GM21390 (cell line): ENCODE data around the gene VARS2.
"Not testable (repeated sequence)": the region's sequence is repeated elsewhere in the genome, so short reads cannot be mapped to it uniquely, and the experiment has no call there.

Experiments
- ATAC-seq: cut with Tn5 transposase; IDR thresholded peaks from one replicate; pipeline ENCODE4 v1.9.1; 2021; ENCODE audit not compliant: unreplicated experiment

VARS2 gene

DNA sequence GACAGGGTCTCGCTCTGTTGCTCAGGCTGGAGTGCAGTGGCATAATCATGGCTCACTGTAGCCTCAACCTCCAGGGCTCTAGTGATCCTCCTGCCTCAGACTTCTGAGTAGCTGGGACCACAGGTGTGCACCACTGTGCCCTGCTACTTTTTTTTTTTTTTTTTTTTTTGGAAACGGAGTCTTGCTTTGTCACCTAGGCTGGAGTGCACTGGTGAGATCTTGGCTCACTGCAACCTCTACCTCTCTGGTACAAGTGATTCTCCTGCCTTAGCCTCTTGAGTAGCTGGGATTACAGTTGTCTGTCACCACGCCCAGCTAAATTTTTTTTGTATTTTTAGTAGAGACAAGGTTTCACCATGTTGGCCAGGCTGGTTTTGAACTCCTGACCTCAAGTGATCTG lies 13.0 kb downstream of the VARS2 start:
- not testable (repeated sequence) for ATAC-seq

DNA sequence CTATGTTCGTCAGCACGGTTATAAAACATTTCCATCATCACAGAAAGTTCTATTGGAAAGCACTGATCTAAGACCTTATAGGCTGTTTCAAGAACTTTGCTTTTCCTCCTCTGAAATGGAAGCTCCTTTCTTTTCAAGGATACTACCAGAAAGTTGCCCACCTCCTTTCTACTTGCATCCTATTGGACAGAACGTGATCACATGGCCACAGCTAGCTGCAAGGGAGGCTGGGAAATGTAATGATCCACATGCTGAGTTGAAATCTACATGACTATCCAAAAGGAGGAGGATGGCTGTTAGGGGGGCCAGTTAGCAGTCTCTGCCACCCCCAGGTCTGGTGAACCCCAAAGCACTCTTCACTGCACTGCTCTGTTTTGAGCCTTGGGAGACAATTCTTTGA lies 14.6 kb downstream of the VARS2 start:
- ATAC-seq = no peak

DNA sequence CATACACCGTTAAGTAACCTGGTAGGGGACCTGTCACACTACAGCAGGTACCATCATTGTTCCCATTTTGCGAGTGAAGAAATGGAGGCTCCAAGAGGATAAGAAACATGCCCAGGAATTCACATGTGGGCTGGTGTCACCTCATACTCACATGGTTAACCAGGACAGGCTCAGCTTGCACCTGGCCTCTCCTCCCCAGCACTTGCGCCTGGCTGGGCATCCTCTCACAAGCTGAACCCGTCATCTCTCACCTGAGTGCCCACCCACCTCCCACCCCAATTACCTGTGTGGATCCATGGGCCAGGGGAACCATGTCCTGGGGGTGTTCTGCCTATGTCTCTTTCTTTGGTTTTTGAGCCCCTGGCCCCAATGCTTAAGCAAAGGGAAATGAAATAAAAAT lies 16.5 kb downstream of the VARS2 start:
- no peak for ATAC-seq

DNA sequence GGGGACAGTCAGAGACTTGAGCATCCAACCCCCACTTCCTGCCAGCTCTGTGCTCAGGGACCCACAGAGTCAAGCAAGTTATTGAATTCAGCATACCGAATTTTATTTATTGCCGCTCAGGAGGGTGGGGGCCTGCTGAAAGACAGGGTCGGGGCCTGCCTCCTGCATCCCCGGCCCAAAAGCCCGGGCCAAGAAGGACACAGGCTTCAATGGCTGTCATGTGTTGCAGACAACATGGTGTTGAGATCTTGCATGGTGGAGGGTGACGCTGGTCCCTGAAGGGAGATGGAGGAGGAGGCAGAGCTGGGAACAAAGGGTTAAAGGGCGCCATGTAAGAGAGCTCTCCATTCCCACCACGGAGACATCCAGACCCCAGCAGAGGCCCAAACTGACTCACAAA lies 17.2 kb downstream of the VARS2 start:
- no peak for ATAC-seq

DNA sequence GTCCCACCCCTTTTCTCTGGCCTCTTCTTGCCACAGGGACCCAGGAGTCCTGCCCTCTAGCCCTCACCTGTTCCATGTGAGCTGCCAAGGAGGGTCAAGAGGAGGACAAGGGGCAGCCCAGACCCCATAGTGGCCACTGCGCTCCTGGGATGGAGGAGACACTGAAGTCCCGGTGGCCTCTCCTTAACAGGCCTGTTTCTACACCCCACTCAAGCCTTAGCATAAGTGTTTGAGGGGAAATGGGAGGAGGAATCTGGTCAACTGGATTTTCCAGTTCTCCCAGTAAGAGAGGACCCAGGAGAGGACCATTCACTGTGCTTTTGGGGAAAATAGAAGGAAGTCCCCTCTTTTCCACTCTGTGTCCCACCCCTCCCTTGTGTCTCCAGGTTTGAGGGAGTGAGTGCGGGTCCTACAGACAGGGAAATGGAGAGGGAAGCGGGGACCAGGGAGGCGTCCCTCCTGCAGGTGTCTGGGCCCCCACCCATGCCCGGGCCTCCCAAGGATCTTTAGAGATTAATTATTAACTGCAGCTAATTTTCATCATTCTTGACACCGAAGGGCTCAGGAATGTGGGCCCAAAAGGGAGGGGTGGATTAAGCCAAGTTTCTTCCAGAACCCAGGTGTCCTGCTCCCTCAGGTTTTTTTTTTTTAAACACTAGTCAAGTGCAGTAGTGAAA lies 18.1 kb downstream of the VARS2 start, which contains the start of gene SFTA2:
SFTA2 (minus strand) TSS at position 202 of the 677 bp plus-strand sequence; CDS start at position 128, 74 bp downstream.
- no peak for ATAC-seq

DNA sequence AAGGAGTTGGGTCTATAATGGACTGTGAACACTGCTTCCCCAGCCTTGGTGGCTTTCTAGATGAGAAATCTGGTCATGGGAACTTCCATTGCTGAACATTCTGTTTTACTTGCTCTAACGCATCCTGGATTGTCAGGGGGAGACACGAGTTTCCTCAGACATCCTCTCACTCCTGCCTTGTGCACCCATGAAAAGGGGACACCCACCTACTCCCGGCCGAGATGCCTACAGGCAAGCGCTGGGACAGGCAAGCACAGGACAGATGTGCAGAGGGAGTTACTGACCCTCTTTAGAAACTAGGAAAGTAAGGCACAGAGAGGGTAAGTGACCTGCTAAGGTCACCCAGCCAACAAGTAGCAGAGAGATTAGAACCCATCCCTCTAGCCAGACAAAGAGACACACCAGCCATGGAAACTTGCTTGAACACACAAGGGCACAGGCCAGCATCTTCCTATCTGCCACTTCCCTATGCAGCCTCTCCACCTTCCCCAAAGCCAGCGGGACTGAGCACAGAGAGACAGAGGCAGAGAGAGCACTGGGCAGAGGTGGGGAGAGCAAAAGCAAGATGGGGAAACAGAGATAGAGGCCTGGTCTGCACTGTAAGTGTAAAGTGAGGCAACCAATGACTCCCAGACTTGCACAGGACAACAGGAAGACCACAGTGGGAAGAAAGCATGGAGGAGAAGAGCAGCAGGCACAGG lies 18.8 kb downstream of the VARS2 start:
- ATAC-seq = no peak

DNA sequence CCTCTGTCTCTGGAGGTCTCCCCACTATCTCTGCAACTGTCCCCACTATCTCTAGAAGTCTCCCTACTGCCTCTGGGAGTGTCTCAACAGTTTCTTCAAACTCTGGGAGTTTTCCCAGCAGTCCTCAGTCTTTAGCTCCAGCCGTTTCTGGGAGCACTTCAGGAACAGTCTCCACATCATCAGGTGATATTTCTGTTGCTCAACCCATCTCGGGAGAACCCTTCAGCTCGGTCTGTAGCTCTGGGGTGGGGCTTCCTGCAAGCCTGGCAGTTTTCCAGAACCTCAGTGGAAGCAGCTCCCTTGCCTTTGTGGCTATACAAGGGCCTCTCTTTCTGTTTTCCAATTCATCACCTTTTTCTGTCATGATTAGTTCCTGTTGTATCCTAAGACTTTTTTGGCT lies 21.0 kb downstream of the VARS2 start:
- no peak for ATAC-seq

DNA sequence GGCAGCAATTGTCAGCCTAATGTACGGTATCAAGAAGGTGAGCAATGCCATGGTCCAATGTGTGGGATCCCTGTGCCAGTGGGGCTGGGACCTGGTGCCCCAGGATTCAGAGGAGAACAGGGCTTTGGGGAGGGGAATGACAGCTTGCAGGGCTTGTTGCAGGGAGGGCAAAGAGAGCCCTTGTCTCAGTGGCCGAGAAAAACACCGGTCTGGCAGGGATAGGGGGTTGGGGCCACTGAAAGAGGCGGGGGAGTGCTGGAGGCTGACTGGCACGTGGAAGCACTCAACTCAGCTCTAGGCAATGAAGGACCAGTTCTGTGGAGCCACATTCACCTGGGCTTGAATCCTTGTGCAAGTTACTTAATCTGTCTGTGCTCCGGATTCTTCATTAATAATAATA lies 23.2 kb downstream of the VARS2 start:
- no peak for ATAC-seq

DNA sequence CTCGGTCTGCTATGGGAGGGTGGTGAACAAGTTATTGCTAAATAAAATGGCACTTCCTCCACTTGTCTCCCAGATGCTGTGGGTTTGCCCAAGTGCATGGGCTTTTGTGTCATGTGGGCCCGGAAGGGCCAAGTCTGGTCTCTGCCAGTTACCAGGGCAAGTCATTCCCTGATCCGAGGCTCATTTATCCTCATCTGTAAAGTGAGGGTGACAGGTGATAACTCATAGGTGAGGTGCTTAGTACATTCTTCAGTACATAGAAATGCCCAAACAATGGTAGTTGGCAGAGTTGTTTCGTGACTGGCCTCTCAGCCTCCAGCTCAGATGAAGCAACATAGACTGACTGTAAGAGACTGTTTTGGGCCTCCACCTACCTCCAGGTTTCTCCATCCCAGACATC lies 24.7 kb downstream of the VARS2 start:
- ATAC-seq = no peak

DNA sequence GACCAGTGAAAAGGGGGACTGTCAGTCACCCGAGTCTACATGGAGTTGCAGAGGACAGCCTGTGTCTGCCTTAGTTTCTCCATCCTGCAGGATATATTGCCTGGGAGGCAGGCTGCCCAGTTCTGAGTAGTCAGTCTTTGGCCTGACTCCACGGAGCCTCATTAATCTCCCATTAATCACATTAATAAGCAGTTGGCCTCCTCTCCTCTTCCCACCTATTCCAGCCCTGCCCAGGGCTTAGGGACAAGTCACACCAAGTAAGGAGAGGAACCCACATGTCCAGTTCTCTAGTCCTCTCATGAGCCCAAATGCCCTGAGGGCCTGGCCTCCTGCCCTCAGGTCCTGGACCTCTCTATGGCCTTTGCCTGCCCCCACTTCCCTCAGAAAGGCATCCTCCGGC lies 25.4 kb downstream of the VARS2 start:
- no peak for ATAC-seq

DNA sequence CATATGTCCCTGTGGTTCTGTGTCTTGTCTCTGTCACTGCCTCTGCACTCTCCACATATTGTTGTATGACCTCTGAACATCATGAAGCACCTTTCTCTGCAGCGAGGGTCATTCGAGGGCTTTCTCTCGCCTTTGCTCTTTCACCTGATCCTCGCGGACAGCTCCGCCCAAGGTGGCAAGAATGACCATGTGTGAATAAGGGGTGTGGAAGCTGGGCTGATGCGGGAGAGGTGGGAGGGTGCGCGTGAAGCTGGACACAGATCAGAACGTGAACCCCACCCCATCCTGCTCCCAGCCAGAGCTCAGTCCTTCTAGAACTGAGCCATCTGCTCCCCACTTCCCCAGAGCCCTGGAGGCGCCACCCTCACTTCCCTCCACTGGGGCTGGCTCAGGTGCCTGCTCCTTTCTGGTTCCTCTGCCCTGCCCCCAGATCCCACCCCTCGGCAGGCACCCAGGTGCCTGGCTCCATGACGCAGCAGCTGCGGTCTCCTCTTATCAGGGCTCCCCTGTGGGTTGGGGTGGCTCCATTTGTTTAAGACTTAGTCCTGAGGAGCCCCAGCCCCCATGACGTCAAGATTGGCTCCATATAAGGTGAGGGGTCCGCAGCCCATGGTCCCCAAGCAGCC lies 26.4 kb downstream of the VARS2 start, which contains the start of gene MUCL3:
MUCL3 (plus strand) TSS at position 613 of the 626 bp plus-strand sequence. CDS start 27 bp downstream, outside the sequence.
- no peak for ATAC-seq

DNA sequence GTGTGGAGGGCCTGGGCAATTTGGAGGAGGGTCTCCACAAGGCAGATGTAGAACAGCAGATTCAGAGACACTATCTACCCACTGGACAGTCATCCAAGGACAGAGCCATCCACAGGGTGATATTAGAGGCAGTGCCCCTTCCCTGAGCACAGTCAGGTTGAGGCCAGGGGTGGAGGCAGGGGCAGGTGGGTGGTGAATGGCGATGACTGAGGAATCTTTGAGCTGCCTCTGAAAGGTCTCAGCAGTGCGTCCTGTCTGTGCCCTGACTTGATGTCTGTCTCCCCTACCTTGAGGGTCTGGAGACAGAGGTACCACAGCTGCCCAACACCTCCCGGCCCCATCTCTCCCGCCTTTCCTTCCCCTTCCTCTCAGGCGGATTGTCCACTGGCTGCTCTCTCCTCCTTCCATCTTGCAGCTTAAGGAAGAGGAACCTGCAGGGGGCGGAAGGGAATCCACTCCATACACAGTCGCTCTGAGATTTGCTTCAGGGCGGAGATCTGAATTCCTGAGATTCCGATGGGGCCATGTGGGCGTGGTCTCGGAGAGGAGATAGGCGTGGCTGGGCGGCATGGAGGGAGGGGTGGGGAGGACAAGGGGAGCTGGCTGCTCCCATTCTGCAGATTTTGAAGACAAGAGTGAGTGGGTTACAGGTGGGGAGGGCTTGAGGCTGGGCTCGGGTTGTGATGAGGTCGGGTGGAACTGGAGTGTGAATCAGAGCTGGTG lies 28.5 kb downstream of the VARS2 start:
- ATAC-seq = no peak

DNA sequence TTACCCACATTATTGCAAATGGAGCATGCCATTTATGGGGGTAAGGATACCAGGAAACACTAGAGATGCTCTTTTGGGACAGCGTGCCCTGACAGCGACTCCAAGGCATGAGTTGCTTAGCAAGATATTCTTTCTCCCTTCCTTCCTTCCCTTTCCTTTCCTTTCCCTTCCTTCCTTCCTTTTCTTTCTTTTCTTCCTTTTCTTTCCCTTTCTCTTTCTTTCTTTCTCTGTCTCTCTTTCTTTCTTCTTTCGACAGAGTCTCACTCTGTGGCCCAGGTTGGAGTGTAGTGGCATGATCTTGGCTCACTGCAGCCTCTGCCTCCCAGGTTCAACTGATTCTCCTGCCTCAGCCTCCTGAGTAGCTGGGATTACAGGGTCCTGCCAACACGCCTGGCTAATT lies 30.0 kb downstream of the VARS2 start:
- no peak for ATAC-seq

DNA sequence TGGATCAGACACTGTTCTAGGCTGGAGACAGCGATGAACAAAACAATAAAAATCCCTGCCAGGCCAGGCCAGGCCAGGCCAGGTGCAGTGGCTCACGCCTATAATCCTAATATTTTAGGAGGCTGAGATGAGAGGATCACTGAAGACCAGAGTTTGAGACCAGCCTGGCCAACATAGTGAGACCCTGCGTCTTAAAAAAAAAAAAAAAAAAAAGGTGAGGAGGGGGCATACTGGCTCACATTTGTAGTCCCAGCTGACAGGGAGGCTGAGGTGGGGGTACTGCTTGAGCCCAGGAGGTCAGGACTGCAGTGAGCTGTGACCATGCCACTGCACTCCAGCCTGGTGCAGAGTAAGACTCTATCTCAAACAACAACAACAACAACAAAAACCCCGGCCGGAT lies 31.2 kb downstream of the VARS2 start:
- ATAC-seq = no peak

DNA sequence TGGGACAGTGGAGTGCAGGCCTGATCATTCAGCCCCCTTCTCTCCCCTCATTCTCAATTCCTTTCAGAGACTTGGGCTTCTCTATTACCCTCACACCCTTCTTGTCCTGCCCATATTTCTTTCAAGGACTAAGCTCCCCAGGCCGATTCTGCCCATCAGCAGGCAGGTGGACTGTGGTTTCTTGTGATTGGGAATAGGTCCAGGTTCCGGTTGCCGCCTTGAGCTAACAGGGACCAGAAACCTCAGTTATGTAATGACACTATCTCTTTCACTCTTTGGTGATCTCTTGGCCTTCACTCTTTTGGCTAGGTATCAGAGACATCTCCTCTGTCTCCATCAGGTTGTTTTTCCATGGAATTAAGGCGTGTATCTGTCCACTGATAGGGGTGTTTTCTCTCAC lies 33.2 kb downstream of the VARS2 start:
- ATAC-seq = no peak

DNA sequence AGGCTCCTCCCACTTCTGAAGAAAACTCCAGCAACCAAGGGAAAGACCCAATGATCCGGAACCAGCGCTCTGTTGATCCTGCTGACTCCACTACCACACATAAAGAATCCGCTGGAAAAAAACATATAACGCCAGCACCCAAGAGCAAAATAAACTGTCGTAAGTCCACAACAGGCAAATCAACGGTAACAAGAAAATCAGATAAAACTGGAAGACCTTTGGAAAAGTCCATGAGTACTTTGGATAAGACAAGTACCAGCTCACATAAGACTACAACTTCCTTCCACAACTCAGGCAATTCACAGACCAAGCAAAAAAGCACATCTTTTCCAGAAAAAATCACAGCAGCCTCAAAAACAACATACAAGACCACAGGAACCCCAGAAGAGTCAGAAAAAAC lies 34.8 kb downstream of the VARS2 start:
- no peak for ATAC-seq

DNA sequence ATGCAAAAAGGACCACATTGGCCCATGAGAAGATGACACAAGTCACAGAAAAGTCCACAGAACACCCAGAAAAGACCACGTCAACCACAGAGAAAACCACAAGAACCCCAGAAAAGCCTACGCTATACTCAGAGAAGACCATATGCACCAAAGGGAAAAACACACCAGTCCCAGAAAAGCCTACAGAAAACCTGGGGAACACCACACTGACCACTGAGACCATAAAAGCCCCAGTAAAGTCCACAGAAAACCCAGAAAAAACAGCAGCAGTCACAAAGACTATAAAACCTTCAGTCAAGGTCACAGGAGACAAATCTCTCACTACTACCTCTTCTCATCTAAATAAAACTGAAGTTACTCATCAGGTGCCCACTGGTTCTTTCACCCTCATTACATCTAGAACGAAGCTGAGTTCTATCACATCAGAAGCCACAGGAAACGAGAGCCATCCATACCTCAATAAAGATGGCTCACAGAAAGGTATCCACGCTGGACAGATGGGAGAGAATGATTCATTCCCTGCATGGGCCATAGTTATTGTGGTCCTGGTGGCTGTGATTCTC lies 38.0 kb downstream of the VARS2 start:
- no peak for ATAC-seq

DNA sequence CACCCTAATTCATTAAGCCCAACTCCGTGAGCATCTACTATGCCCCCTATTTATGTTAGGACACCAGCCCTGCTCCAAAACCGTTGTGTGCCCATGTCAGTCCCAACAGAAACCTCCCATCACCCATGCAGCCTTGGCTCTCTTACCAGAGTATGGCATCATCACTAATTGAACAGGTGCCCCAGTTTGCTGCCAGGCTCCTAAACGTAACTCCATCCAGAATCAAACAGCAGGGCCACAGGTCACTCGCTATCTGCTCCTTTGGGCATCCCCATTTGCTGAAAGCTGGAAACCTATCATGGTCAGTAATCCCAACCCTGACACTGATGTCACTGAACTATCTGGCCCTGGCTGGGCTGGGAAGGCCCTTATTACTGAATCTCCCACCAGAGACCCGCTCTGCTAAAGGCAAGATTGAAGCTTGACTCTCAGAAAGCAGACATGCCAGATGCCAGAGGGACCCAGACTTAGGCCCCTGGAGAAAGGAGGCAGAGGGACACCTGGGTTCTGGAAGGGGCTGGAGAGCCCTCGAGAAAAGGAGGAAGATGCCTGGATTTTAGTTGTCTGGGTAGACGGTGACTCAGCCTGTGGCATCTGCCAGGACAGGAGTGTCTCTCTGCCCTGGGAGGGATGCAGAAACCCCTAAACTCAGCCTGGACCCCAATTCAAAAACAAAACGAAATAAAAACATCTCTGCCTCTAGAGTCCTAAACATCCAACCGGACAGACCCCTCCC lies 40.8 kb downstream of the VARS2 start:
- ATAC-seq = no peak

DNA sequence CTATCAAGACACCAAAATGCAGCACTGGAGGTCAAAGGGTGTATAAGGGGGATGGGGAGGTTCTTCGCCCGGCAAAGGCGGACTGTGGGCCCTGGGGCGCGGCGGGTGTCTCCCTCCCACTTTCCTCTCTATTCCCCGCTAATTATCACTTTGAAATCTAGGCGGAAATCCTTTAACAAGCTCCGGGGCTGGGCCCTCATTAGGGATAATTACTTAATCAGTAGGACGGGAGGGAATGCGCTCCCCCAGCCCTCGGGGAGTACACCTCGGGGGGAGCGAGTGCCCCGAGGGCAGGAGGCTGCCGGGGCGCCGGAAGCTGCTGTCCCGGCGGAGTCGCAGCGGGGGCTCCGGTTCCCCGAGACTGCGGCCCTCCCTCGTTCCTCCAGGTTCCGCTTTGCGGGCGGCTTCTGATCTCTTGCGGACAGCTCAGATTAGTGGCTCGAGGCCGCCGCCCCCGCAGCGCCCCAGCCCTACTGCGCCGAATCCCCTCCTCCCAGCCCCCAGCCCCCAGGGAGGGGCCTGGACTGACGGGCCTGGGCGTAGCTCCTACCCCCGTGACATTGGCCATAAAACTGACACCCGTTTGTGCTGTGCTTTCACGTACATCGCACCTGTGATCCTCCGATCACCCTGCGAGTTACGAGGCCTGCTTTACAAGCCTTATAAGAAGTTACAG lies 41.5 kb downstream of the VARS2 start:
- peak; percentile 75 for ATAC-seq

DNA sequence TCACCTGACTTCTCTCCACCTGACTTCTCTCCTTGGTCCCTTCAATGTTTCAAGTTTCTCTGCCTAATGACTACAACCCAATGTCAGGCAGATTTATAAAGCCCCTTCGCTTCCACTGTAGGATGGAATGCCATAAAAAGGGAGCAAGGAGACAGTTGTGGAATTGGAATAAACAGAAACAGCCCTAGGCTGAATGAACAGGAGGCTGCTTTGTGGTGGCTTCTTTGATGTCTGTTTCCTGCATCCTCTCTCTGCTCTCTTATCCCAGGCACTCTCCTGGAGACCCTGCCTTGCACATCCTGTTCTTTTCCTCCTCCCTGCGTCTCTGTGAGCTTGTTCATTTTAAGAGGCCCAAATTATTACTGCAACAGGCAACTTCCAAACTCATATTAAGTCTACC lies 43.7 kb downstream of the VARS2 start:
- no peak for ATAC-seq
